Liver (tissue), 9 donors: ENCODE data around the gene SERBP1. TPM values are rescaled to one million over a fixed set of nuclear protein-coding genes. Genes with fewer than 3 reads are reported as not detected.

ENCODE experiments used
- DNase-seq: peaks from one replicate; pipeline ENCODE4 v3.0.0-alpha.2; 2017; ENCODE audit warnings: low spot score
- H3K27ac ChIP-seq, 2 donors: one replicate each; pipeline ENCODE4 v1.7.0; 2013; ENCODE audit warnings: inconsistent platforms in 2 of 2, low read length in 2 of 2, control low read depth in 1 of 2, low read depth in 1 of 2, mild to moderate bottlenecking in 1 of 2
- H3K27me3 ChIP-seq, 4 donors: one replicate each; pipeline versions ENCODE4 v1.6.1 to v1.7.0; 2013; ENCODE audit warnings: low read length in 3 of 4, inconsistent platforms in 1 of 4, mild to moderate bottlenecking in 1 of 4, moderate library complexity in 1 of 4; ENCODE audit not compliant: control insufficient read depth in 4 of 4, insufficient read depth in 4 of 4
- H3K36me3 ChIP-seq, 4 donors: one replicate each; pipeline versions ENCODE4 v1.6.1 to v1.7.0; 2013; ENCODE audit warnings: low read length in 3 of 4, mild to moderate bottlenecking in 3 of 4, low read depth in 1 of 4, moderate library complexity in 1 of 4; ENCODE audit not compliant: control insufficient read depth in 4 of 4, insufficient read depth in 3 of 4
- H3K4me1 ChIP-seq, 4 donors: one replicate each; pipeline versions ENCODE4 v1.6.1 to v1.7.0; 2013; ENCODE audit warnings: low read length in 3 of 4, mild to moderate bottlenecking in 3 of 4, moderate library complexity in 1 of 4; ENCODE audit not compliant: control insufficient read depth in 4 of 4, insufficient read depth in 4 of 4
- H3K4me3 ChIP-seq, 3 donors: one replicate each; pipeline versions ENCODE4 v1.6.1 to v1.7.0; 2013; ENCODE audit warnings: low read length in 3 of 3, control low read depth in 1 of 3, low read depth in 1 of 3, mild to moderate bottlenecking in 1 of 3
- H3K9ac ChIP-seq, 2 donors: one replicate each; pipeline ENCODE4 v1.7.0; 2013; ENCODE audit warnings: low read length in 2 of 2, mild to moderate bottlenecking in 2 of 2, moderate library complexity in 2 of 2, control low read depth in 1 of 2, low read depth in 1 of 2
- H3K9me3 ChIP-seq, 4 donors: one replicate each; pipeline versions ENCODE4 v1.6.1 to v1.7.0; 2013; ENCODE audit warnings: low read length in 3 of 4; ENCODE audit not compliant: control insufficient read depth in 4 of 4
- ATF3 ChIP-seq: IDR thresholded peaks from 2 replicates; pipeline ENCODE4 v1.6.1; 2016; ENCODE audit warnings: antibody characterized with exemption
- CTCF ChIP-seq: fragments of 150-350 bp; IDR thresholded peaks from 2 replicates; pipeline ENCODE4 v1.5.1; 2017; ENCODE audit warnings: improper control_type of control experiment, low read depth, low read length; ENCODE audit not compliant: missing input control
- EGR1 ChIP-seq, 2 donors: IDR thresholded peaks; 2 replicates each; pipeline ENCODE4 v1.6.1; 2016 to 2018; ENCODE audit warnings: antibody characterized with exemption in 2 of 2, low read depth in 2 of 2
- GABPA ChIP-seq, 2 donors: IDR thresholded peaks in 1 of 2; conservative IDR thresholded peaks in 1 of 2; 2 replicates each; pipeline ENCODE4 v1.6.1; 2016; ENCODE audit warnings: antibody characterized with exemption in 2 of 2, mild to moderate bottlenecking in 1 of 2, moderate library complexity in 1 of 2
- HNF4A ChIP-seq, 2 donors: conservative IDR thresholded peaks; 2 replicates each; pipeline ENCODE4 v1.6.1; 2016; ENCODE audit warnings: antibody characterized with exemption in 2 of 2, mild to moderate bottlenecking in 2 of 2
- JUND ChIP-seq, 2 donors: IDR thresholded peaks; 2 replicates each; pipeline ENCODE4 v1.6.1; 2016; ENCODE audit warnings: antibody characterized with exemption in 2 of 2
- MAX ChIP-seq: IDR thresholded peaks from 2 replicates; pipeline ENCODE4 v1.6.1; 2016; ENCODE audit warnings: antibody characterized with exemption
- NR2F2 ChIP-seq: IDR thresholded peaks from 2 replicates; pipeline ENCODE4 v1.6.1; 2016; ENCODE audit warnings: antibody characterized with exemption
- RAD21 ChIP-seq, 2 donors: IDR thresholded peaks; 2 replicates each; pipeline ENCODE4 v1.6.1; 2016; ENCODE audit warnings: antibody characterized with exemption in 2 of 2, mild to moderate bottlenecking in 2 of 2
- REST ChIP-seq: IDR thresholded peaks from 2 replicates; pipeline ENCODE4 v1.6.1; 2016; ENCODE audit warnings: antibody characterized with exemption, mild to moderate bottlenecking
- RXRA ChIP-seq, 2 donors: IDR thresholded peaks; 2 replicates each; pipeline ENCODE4 v1.6.1; 2017 to 2018; ENCODE audit warnings: antibody characterized with exemption in 2 of 2, mild to moderate bottlenecking in 1 of 2
- SP1 ChIP-seq: IDR thresholded peaks from 2 replicates; pipeline ENCODE4 v1.6.1; 2018; ENCODE audit warnings: antibody characterized with exemption, mild to moderate bottlenecking
- TAF1 ChIP-seq: conservative IDR thresholded peaks from 2 replicates; pipeline ENCODE4 v1.6.1; 2016; ENCODE audit warnings: antibody characterized with exemption, mild to moderate bottlenecking
- YY1 ChIP-seq: IDR thresholded peaks from 2 replicates; pipeline ENCODE4 v1.6.1; 2016; ENCODE audit warnings: antibody characterized with exemption, mild to moderate bottlenecking
- ZBTB33 ChIP-seq: IDR thresholded peaks from 2 replicates; pipeline ENCODE4 v1.6.1; 2016; ENCODE audit warnings: antibody characterized with exemption
- WGBS: extraction: QIAGEN DNeasy Blood & Tissue Kit; methylation state at CpG from one replicate; pipeline ENCODE4 v1.1.7; 2013; 5-methylcytosine and 5-hydroxymethylcytosine counted together
- polyA plus RNA-seq, 2 donors: library from polyadenylated mRNA; stranded (reverse) in 1 of 2; unstranded in 1 of 2; fragments of 200-250 nt in 1 of 2; fragments of >200 nt in 1 of 2; fragmentation: Nextera tagmentation in 1 of 2; extraction: Ambion mirVana in 1 of 2; gene quantifications; one replicate each; pipeline versions ENCODE4 v1.2.1 to v1.2.3, GENCODE V29; 2013 to 2015
- total RNA-seq, 2 donors: library from RNA; depleted of rRNA; stranded (reverse); fragments of >200 nt; gene quantifications; one replicate each; pipeline ENCODE4 v1.2.3, GENCODE V29; 2014
- donor health status: healthy.
- donor health status: healthy.
- donor health status: healthy.
- donor health status: healthy.
- donor health status: healthy.

SERBP1 gene
- total RNA-seq, result 100 to 1,000 TPM; 134 to 140 TPM
- 10 to 100 TPM; 66.6 to 99.1 TPM for polyA plus RNA-seq

- WGBS, result under 1% methylated on average over 62 of the region's 62 CpGs
- Histone ChIP-seq H3K27me3 (no peaks in the 10 kb centered on the region), H3K36me3 (peaks cover 2 to 6% (median 4%) of the 10 kb centered on the region in 4 donors), H3K27ac (peak within 1 kb of the TSS; percentile 95 to 98), H3K9me3 (no peaks in the 10 kb centered on the region), H3K9ac (peak within 1 kb of the TSS; percentile 84 to 89), H3K4me1 (peaks cover 3 to 21% (median 7%) of the 10 kb centered on the region in 4 donors), H3K4me3 (peak within 1 kb of the TSS; percentile 91 to 99 (median 92))
- peak in 1 of 2 donors; percentile 39 for TF ChIP-seq JUND (IDR thresholded peaks at IDR 0.05)
- peak in 1 of 2 donors; percentile 27 for TF ChIP-seq HNF4A (conservative IDR thresholded peaks at IDR 0.05)
- TF ChIP-seq ZBTB33, result peak; percentile 89
- TF ChIP-seq CTCF, result no peak
- TF ChIP-seq NR2F2, result peak; percentile 59
- TF ChIP-seq MAX, result peak; percentile 92
- TF ChIP-seq YY1, result peak; percentile 99
- peak; percentile 68 for TF ChIP-seq REST
- TF ChIP-seq SP1, result peak; percentile 64
- no peak for TF ChIP-seq RAD21 (IDR thresholded peaks at IDR 0.05)
- TF ChIP-seq ATF3, result no peak
- peak; percentile 25 to 35 for TF ChIP-seq RXRA (IDR thresholded peaks at IDR 0.05)
- TF ChIP-seq TAF1, result peak; percentile 61
- TF ChIP-seq GABPA (IDR thresholded peaks at IDR 0.05 in 1 of 2, conservative IDR thresholded peaks at IDR 0.05 in 1 of 2), result peak; percentile 76 to 93
- TF ChIP-seq EGR1 (IDR thresholded peaks at IDR 0.05; ENCODE audit: low read depth in 2 of 2), result no peak
- DNase-seq, result peak; percentile 93
Observed at GRCh38 chr1:67430358-67431155, at the start of gene SERBP1. SERBP1 (minus strand) TSS chr1:67430402; CDS start chr1:67430300, 102 bp downstream.
